Suprapubic skin (tissue), 4 donors: ENCODE measurements around the gene MARK1.

Experiments used
- CTCF ChIP-seq, 2 donors: fragments of 200-600 bp in 1 of 2; fragments of 450-650 bp in 1 of 2; sonication (generic) in 1 of 2; IDR thresholded peaks; one replicate each; pipeline ENCODE4 v1.5.1; 2016 to 2019; ENCODE audit warnings: antibody characterized with exemption in 2 of 2, mild to moderate bottlenecking in 1 of 2, moderate library complexity in 1 of 2
- POLR2A ChIP-seq, 2 donors: fragments of 450-650 bp; IDR thresholded peaks; one replicate each; pipeline ENCODE4 v1.6.1; 2017; ENCODE audit warnings: antibody characterized with exemption in 2 of 2, mild to moderate bottlenecking in 2 of 2, moderate library complexity in 2 of 2
- POLR2AphosphoS5 ChIP-seq, 3 donors: sonication (generic); formaldehyde crosslinking; IDR thresholded peaks; one replicate each; pipeline ENCODE4 v1.6.1; 2017; ENCODE audit warnings: antibody characterized with exemption in 3 of 3

- TF ChIP-seq CTCF (IDR thresholded peaks at IDR 0.05), result no peak
- TF ChIP-seq POLR2AphosphoS5 (IDR thresholded peaks at IDR 0.05), result no peak
- TF ChIP-seq POLR2A (IDR thresholded peaks at IDR 0.05), result no peak
These were observed 153.4 kb downstream of the MARK1 start for GRCh38 chr1:220681220-220681880.
